Mesothelial cell of epicardium (in vitro differentiated cells): Measurements from ENCODE around the gene SCTR. TPM values are rescaled to one million over a fixed set of nuclear protein-coding genes. Genes with fewer than 3 reads are reported as not detected.

Source experiments
- DNase-seq, 2 experiments: peaks; one replicate each; pipeline ENCODE4 v3.0.0; 2021; ENCODE audit warnings: low spot score in 2 of 2; ENCODE audit not compliant: unreplicated experiment in 2 of 2
- H3K27ac Mint-ChIP-seq: 2 replicates; pipeline ENCODE4 v1.8.0; 2021; ENCODE audit warnings: mixed read lengths
- H3K27me3 Mint-ChIP-seq: 2 replicates; pipeline ENCODE4 v1.8.0; 2021; ENCODE audit warnings: low read depth, mixed read lengths
- H3K36me3 Mint-ChIP-seq: 2 replicates; pipeline ENCODE4 v1.8.0; 2021; ENCODE audit warnings: mixed read lengths
- H3K4me1 Mint-ChIP-seq: 2 replicates; pipeline ENCODE4 v1.8.0; 2021; ENCODE audit warnings: mixed read lengths
- H3K4me3 Mint-ChIP-seq: 2 replicates; pipeline ENCODE4 v1.8.0; 2021; ENCODE audit warnings: mild to moderate bottlenecking, moderate library complexity, mixed read lengths
- H3K9me3 Mint-ChIP-seq: 2 replicates; pipeline ENCODE4 v1.8.0; 2021; ENCODE audit warnings: mixed read lengths
- CTCF ChIP-seq: fragments of 200-600 bp; sonication (generic); IDR thresholded peaks from one replicate; pipeline ENCODE4 v1.5.0; 2021; ENCODE audit warnings: antibody characterized with exemption; ENCODE audit not compliant: unreplicated experiment
- total RNA-seq: library from RNA; stranded (reverse); gene quantifications from 3 replicates; pipeline ENCODE4 v1.2.1, GENCODE V29; 2021

Gene SCTR
- total RNA-seq, 1 donor from 2014 or later = 1.3 TPM

GRCh38 chr2:119483395-119483753 lies 40.9 kb downstream of the SCTR start:
- Mint-ChIP-seq H3K9me3 (no peaks in the 10 kb centered on the region), H3K36me3 (no peaks in the 10 kb centered on the region), H3K27me3 (no peaks in the 10 kb centered on the region), H3K4me1 (peaks cover 33% of the 10 kb centered on the region), H3K27ac (no peak overlapping the region), H3K4me3 (no peak overlapping the region)
- peak in 1 of 2 experiments; percentile 35 for DNase-seq
- no peak for TF ChIP-seq CTCF

- H3K9me3 Mint-ChIP-seq = no peaks in the 10 kb centered on the region
- DNase-seq = no peak
- H3K36me3 Mint-ChIP-seq = no peaks in the 10 kb centered on the region
Observed at GRCh38 chr2:119482481-119483394, 41.5 kb downstream of the SCTR start.

GRCh38 chr2:119481501-119482455 lies 42.5 kb downstream of the SCTR start:
- H3K27me3 Mint-ChIP-seq = no peaks in the 10 kb centered on the region
- DNase-seq = no peak
- H3K4me3 Mint-ChIP-seq = no peak overlapping the region
- no peak overlapping the region for H3K27ac Mint-ChIP-seq
- no peaks in the 10 kb centered on the region for H3K9me3 Mint-ChIP-seq
- H3K4me1 Mint-ChIP-seq = peaks cover 29% of the 10 kb centered on the region
- no peak for TF ChIP-seq CTCF
- H3K36me3 Mint-ChIP-seq = no peaks in the 10 kb centered on the region

More at GRCh38 chr2:119482481-119483394, 41.5 kb downstream of the SCTR start:
- Mint-ChIP-seq H3K4me1 (peaks cover 33% of the 10 kb centered on the region), H3K27me3 (no peaks in the 10 kb centered on the region), H3K4me3 (no peak overlapping the region), H3K27ac (no peak overlapping the region)
- no peak for TF ChIP-seq CTCF

- H3K4me3 Mint-ChIP-seq = no peak overlapping the region
- TF ChIP-seq CTCF = no peak
- H3K36me3 Mint-ChIP-seq = no peaks in the 10 kb centered on the region
- peaks cover 23% of the 10 kb centered on the region for H3K4me1 Mint-ChIP-seq
- peak in 1 of 2 experiments; percentile 29 for DNase-seq
- H3K27ac Mint-ChIP-seq = no peak overlapping the region
- H3K27me3 Mint-ChIP-seq = peaks cover 5% of the 10 kb centered on the region
- H3K9me3 Mint-ChIP-seq = no peaks in the 10 kb centered on the region
Observed at GRCh38 chr2:119480718-119481142, 43.6 kb downstream of the SCTR start.

GRCh38 chr2:119480184-119480583 lies 44.1 kb downstream of the SCTR start:
- Mint-ChIP-seq H3K9me3 (no peaks in the 10 kb centered on the region), H3K27me3 (peaks cover 5% of the 10 kb centered on the region), H3K4me1 (peaks cover 19% of the 10 kb centered on the region), H3K4me3 (no peak overlapping the region), H3K27ac (no peak overlapping the region), H3K36me3 (no peaks in the 10 kb centered on the region)
- no peak for TF ChIP-seq CTCF
- no peak for DNase-seq
